HL-60/S4 (cell line): ENCODE measurements around the gene LEP.

ENCODE experiments used
- in situ Hi-C: fragments of 300-500 bp; cut with MboI; formaldehyde crosslinking; loops from 2 replicates; pipeline ENCODE4 v1.14.3; 2022; ENCODE audit warnings: low sequenced_read_pairs

Gene LEP

DNA sequence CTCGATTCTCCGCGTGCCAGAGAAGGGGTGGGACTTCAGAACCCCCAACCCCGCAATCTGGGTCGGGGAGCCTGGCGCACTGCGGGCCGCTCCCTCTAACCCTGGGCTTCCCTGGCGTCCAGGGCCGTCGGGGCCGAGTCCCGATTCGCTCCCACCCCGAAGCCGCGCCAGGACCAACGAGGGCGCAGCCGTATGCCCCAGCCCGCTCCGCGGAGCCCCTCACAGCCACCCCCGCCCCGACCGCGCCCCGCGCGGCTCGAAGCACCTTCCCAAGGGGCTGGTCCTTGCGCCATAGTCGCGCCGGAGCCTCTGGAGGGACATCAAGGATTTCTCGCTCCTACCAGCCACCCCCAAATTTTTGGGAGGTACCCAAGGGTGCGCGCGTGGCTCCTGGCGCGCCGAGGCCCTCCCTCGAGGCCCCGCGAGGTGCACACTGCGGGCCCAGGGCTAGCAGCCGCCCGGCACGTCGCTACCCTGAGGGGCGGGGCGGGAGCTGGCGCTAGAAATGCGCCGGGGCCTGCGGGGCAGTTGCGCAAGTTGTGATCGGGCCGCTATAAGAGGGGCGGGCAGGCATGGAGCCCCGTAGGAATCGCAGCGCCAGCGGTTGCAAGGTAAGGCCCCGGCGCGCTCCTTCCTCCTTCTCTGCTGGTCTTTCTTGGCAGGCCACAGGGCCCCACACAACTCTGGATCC lies at the start of gene LEP:
Gene LEP, plus strand, starts transcription at position 583 of the 691 bp plus-strand sequence. CDS start 10,741 bp downstream, outside the sequence.
- in situ Hi-C loops: no loop called here

- in situ Hi-C loops: no loop called here
These were observed 48.5 kb upstream of the LEP start for GRCh38 chr7:128192497-128193142.

DNA sequence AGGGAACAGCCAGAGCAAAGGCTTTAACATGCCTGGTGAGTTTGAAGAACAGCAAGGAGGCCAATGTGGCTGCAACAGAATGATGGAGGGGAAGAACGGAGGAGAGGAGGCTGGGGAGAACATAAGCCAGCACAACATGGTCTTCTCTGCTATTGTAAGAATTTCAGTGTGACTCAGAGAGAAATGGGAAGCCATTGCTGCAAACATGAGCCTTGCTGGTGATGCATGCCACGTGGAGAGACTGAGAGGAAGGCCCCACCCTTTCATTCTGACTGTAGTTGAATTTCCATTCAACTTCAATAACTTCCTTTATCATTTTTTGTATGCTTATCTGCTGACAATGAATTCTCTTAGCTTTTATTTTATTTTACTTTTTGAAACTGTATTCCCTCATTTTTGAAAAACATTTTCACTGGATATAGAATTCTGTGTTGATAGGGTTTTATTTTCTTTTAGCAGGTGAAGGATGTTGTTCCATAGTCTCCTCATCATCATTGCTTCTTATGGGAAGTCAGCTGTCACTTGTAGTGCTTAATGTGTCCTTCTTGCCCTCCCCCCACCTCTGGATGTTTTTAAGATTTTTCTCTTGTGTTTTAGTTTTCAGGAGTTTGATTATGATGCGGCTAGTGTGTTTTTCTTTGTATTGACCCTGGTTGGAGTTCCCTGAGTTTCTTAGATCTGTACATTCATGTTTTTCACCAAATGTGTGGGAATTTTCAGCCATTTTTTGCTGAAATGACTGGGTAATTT lies 46.4 kb upstream of the LEP start:
- in situ Hi-C loops: no loop called here

- in situ Hi-C loops: no loop called here
These were observed 43.5 kb upstream of the LEP start for GRCh38 chr7:128197589-128197988.

DNA sequence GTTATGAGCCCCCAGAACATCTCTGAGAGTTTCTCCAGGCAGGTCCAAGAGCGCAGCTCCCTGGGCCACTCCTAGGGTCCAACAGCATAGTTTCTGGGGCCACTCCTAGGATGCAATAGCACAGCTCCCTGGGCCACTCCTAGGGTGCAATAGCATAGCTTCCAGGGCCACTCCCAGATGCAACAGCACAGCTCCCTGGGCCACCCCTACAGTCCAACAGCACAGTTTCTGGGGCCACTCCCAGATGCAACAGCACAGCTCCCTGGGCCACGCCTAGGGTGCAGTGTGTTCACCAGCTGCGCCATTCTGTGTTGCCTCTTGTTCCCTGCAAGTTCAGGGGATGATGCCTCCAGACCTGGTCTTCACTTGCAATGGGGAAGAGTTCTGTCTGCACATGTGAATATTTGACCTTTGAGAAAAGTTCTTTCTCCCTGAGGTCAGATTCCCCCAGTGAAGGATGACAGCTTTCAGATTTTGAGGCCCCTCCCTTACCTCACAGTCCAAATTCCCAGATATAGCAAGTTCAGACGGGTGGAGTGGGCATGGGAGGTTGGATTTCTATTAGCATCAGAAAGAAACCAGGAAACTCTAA lies 43.0 kb upstream of the LEP start:
- in situ Hi-C loops: no loop called here

GRCh38 chr7:128200376-128200775 lies 40.7 kb upstream of the LEP start:
- in situ Hi-C loops: no loop called here

GRCh38 chr7:128201067-128201689 lies 39.9 kb upstream of the LEP start:
- in situ Hi-C loops: no loop called here

- in situ Hi-C loops: no loop called here
These were observed 39.4 kb upstream of the LEP start for GRCh38 chr7:128201690-128202085.

DNA sequence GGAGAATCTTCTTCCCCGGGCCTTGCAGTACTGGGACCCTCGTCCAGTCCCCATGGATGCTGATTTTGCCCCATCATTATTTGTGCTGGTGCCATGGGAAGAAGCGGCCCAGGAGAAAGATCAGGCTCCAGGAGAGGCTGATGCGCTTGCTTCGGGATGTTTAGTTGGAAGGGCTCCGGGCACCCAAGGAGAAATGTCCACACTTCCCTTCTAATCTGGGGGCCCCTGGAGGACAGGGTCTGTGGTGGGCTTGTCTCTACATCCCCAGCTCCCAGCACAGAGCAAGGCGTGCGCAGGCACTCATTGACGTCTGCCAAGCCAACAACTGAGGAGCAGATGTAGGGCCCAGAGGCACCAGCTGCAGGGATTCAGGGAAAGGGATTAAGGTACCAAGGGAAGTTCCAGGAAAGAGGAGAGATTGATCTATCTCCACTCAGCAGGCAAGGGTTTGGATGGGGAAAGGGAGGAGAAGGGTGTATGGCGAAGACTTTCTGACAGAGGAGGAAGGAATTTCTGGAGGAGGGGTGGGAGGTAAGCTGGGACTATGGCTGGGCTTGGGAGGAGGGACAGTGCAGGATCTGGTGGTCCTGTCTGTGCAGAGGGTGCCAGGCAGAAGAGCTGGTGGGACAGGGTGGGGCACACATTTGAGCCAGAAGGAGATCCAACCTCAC lies 38.7 kb upstream of the LEP start:
- in situ Hi-C loops: no loop called here

GRCh38 chr7:128203047-128203491 lies 38.0 kb upstream of the LEP start:
- in situ Hi-C loops: no loop called here

GRCh38 chr7:128203710-128204214 lies 37.3 kb upstream of the LEP start:
- in situ Hi-C loops: no loop called here

DNA sequence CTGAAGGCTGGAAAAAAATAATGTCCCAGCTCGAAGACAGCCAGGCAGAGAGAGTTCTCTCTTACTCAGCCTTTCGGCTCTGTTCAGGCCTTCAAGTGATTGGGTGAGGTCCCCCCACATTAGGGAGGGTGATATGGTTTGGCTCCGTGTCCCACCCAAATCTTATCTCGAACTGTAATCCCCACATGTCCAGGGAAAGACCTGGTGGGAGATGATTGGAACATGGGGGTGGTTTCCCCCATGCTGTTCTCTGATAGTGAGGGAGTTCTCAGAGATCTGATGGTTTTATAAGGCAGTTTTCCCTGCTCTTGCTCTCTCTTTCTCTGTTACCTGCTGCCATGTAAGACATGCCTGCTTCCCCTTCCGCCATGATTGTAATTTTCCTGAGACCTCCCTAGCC lies 36.6 kb upstream of the LEP start:
- in situ Hi-C loops: no loop called here

GRCh38 chr7:128205068-128205467 lies 36.0 kb upstream of the LEP start:
- in situ Hi-C loops: no loop called here

DNA sequence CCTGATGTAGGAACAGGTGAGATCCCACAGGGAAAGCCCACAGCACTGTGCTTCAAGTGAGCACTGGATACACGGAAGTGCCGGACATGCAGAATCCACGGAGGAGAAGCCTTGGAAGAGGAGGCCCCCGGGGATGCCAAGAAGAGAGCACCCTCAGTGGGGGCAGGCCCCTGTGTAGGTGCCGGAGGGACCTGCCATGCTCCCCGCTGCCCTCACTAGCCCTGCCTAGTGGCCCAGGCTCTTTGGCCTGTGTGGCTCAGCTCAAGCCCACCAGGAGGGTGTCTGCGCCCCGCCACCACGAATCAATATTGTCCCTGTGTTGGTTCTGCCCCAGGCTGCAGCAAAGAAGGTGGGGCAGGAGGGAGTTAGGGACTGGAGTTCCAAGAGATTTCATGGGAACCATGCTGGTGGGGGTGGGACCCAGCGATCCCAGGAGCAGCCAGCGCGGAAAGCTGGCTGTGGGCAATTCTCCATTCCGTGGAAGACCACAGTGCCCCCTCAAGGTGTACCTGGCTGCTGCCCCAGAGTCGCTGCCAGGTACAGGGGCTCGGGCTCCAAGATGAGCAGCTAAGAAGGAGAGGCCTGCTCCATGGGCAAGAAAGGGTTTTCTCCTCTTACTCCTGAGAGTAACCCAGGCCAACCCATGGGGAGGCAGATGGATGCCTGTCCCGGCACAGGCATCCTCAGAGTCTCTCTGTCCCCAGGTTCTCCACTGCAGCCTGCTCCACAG lies 34.9 kb upstream of the LEP start:
- in situ Hi-C loops: no loop called here

DNA sequence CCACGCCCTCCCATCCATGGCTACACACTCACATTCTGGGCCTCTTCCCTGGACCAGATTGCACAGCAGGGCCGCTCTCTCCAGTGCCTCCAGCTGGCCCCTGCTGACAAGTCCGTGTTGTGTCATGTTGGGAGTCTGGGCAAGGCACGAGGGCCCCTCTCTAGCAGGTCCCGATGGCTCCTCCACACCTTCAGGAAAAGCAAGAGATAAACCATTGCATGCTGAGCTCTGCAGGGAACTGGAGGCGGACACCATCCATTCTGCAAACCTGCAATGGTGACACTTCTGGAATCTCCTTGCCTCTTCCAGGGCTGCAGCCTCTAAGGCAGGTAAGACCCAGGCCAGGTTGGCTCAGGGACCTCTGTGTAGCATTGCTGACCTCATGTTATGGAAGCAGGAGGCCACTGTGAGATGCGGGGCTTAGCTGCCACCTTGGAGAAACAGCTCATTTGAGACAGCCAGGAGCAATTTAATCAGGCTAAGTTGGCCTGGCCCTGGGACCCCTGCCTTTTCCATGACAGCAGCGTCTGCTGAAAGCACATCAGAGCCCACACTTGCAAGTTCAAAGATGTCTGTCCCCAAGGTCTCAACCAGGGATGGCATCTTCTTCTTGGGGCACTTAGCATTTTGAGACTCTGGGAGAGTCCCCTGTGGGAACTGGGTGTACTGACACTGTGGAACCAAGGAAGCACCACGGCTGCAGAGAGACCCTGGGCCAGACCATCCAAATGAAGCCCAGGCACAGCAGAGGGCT lies 34.2 kb upstream of the LEP start:
- in situ Hi-C loops: no loop called here

- in situ Hi-C loops: no loop called here
These were observed 33.5 kb upstream of the LEP start for GRCh38 chr7:128207609-128208008.

- in situ Hi-C loops: loop anchor here (10.0 kb wide), 1 partner anchor 495 kb away; no protein-coding TSS in a partner anchor
These were observed 31.6 kb upstream of the LEP start for GRCh38 chr7:128209229-128210035.

DNA sequence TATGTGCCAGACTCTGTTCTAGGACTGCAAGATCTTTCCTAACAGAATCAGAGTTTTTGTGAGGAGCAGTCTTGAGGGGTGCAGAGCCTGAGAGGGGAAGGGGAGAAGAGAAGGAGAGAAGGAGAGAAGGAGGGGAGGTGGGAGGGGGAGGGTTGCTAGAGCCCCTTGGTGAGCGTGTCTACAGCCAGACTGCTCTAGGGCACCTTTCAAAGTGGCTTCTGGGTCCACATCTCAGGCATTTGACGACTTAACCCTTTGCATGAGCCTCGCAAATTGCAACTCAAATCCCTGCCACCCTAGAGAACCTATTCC lies 31.1 kb upstream of the LEP start:
- in situ Hi-C loops: loop anchor here (10.0 kb wide), 1 partner anchor 495 kb away; no protein-coding TSS in a partner anchor
